ENCODE data around the gene CDT1.

CDT1 gene

GRCh38 chr16:88857728-88858339 is 54.2 kb downstream of the CDT1 start:
- Histone ChIP-seq H3K4me3 (ENCODE audit: control insufficient read depth in 1 of 7, extremely low read depth in 1 of 7, insufficient read depth in 4 of 7, low read depth in 2 of 7, low read length in 6 of 7) (peak overlapping the region; percentile 83 to 98 (median 93)), H3K27me3 (replicated peaks in 2 of 5; ENCODE audit: control insufficient read depth in 4 of 5, insufficient read depth in 5 of 5, low read length in 4 of 5) (no peaks in the 10 kb centered on the region), H3K9me3 (ENCODE audit: control extremely low read depth in 1 of 5, control insufficient read depth in 4 of 5, insufficient read depth in 2 of 5, low read depth in 1 of 5, low read length in 4 of 5) (no peaks in the 10 kb centered on the region), H3K27ac (ENCODE audit: insufficient read depth in 1 of 2, low read depth in 1 of 2, low read length in 2 of 2, poor library complexity in 1 of 2, severe bottlenecking in 2 of 2) (peak overlapping the region in 1 of 2 experiments; percentile 61), H3K4me1 (ENCODE audit: control extremely low read depth in 1 of 4, control insufficient read depth in 4 of 4, insufficient read depth in 4 of 4, low read length in 3 of 4) (peaks cover 3 to 43% (median 33%) of the 10 kb centered on the region in 4 experiments), H3K36me3 (ENCODE audit: control insufficient read depth in 4 of 4, insufficient read depth in 4 of 4, low read length in 3 of 4) (peaks cover 3 to 47% (median 32%) of the 10 kb centered on the region in 4 experiments)
- POLR2A ChIA-PET = interaction anchor here (0.7 kb wide), 1 partner anchor 79 kb away, joined by 3 read pairs; no protein-coding TSS in a partner anchor
- DNase-seq = peak; percentile 79 to 87 (median 84)
- WGBS (ENCODE audit: insufficient coverage) = 15% methylated on average over 11 of the region's 12 CpGs
- CTCF ChIA-PET = interaction anchor here (1.0 to 3.6 kb wide), 23 partner anchors 8 to 358 kb away, joined by 3 to 39 read pairs (median 4); partner anchors contain the start of genes APRT and PABPN1L

All from common myeloid progenitor, CD34-positive (primary cell).